Anterior cingulate cortex (tissue), 58 donors: Measurements from ENCODE around the gene SMTNL2.
"Not testable (repeated sequence)": the region's sequence is repeated elsewhere in the genome, so short reads cannot be mapped to it uniquely, and the experiment has no call there.

ENCODE experiments used
- DNase-seq, 58 donors: peaks; one replicate each; lab custom pipeline; 2025; lab: John Stamatoyannopoulos, UW

Gene SMTNL2

GRCh38 chr17:4596636-4597380 lies 12.5 kb downstream of the SMTNL2 start:
- no peak for DNase-seq

GRCh38 chr17:4597975-4598374 lies 13.6 kb downstream of the SMTNL2 start:
- no peak for DNase-seq

GRCh38 chr17:4598776-4599504 lies 14.6 kb downstream of the SMTNL2 start:
- DNase-seq: no peak

- no peak for DNase-seq
These were observed 15.4 kb downstream of the SMTNL2 start for GRCh38 chr17:4599505-4600281.

GRCh38 chr17:4600563-4600962 lies 16.2 kb downstream of the SMTNL2 start:
- DNase-seq: no peak

- DNase-seq: no peak
These were observed 17.0 kb downstream of the SMTNL2 start for GRCh38 chr17:4601326-4601725.

- DNase-seq: no peak
These were observed 17.7 kb downstream of the SMTNL2 start for GRCh38 chr17:4602041-4602440.

GRCh38 chr17:4604111-4604644 lies 19.8 kb downstream of the SMTNL2 start:
- peak in 2 of 58 donors; percentile 6 to 7 for DNase-seq

- not testable (repeated sequence) for DNase-seq
These were observed 20.4 kb downstream of the SMTNL2 start for GRCh38 chr17:4604736-4605135.

GRCh38 chr17:4605826-4606225 lies 21.5 kb downstream of the SMTNL2 start:
- DNase-seq: peak in 5 of 58 donors; percentile 3 to 15 (median 12)

- DNase-seq: no peak
These were observed 23.0 kb downstream of the SMTNL2 start for GRCh38 chr17:4607261-4607741.

- DNase-seq: peak in 21 of 58 donors; percentile 3 to 48 (median 17)
These were observed 23.5 kb downstream of the SMTNL2 start for GRCh38 chr17:4607773-4608187.

- DNase-seq: no peak
These were observed 25.4 kb downstream of the SMTNL2 start for GRCh38 chr17:4609761-4610160.

- DNase-seq: no peak
These were observed 25.8 kb downstream of the SMTNL2 start for GRCh38 chr17:4610162-4610561.

- DNase-seq: no peak
These were observed 26.3 kb downstream of the SMTNL2 start for GRCh38 chr17:4610656-4611055.

GRCh38 chr17:4616476-4616875 lies 32.1 kb downstream of the SMTNL2 start:
- DNase-seq: no peak

GRCh38 chr17:4617090-4617489 lies 32.8 kb downstream of the SMTNL2 start:
- no peak for DNase-seq

GRCh38 chr17:4617590-4618351 lies 33.4 kb downstream of the SMTNL2 start:
- DNase-seq: no peak

- DNase-seq: no peak
These were observed 36.3 kb downstream of the SMTNL2 start for GRCh38 chr17:4620531-4621101.

GRCh38 chr17:4622375-4622774 lies 38.0 kb downstream of the SMTNL2 start:
- no peak for DNase-seq
